H9 (cell line): ENCODE data around the gene PNMA8A. TPM values are rescaled to one million over a fixed set of nuclear protein-coding genes. Genes with fewer than 3 reads are reported as not detected.
A peak's percentile ranks its signal among the peaks of the same experiment; 100 is the strongest.

Source experiments
- DNase-seq: peaks from one replicate; pipeline ENCODE4 v3.0.0-alpha.2; 2017
- H2AFZ ChIP-seq: one replicate; pipeline ENCODE4 v1.6.1; 2013; ENCODE audit warnings: mild to moderate bottlenecking, low read length, control low read depth, moderate library complexity
- H2AK5ac ChIP-seq: 2 replicates; pipeline ENCODE4 v1.6.1; 2013; ENCODE audit warnings: low read length, control low read depth, mixed read lengths; ENCODE audit not compliant: insufficient read length
- H2BK120ac ChIP-seq: one replicate; pipeline ENCODE4 v1.6.1; 2013; ENCODE audit warnings: low read depth, mild to moderate bottlenecking, low read length, control low read depth, inconsistent platforms; ENCODE audit not compliant: poor library complexity, severe bottlenecking
- H2BK12ac ChIP-seq: 2 replicates; pipeline ENCODE4 v1.6.1; 2013; ENCODE audit warnings: low read length, control low read depth, mixed read lengths, low read depth; ENCODE audit not compliant: insufficient read length
- H2BK15ac ChIP-seq: 2 replicates; pipeline ENCODE4 v1.6.1; 2013; ENCODE audit warnings: low read depth, low read length, control low read depth
- H2BK20ac ChIP-seq: one replicate; pipeline ENCODE4 v1.6.1; 2013; ENCODE audit warnings: low read depth, mild to moderate bottlenecking, low read length, control low read depth, inconsistent platforms; ENCODE audit not compliant: poor library complexity, severe bottlenecking
- H2BK5ac ChIP-seq: 2 replicates; pipeline ENCODE4 v1.6.1; 2013; ENCODE audit warnings: low read length, control low read depth, mixed read lengths; ENCODE audit not compliant: insufficient read length
- H3K14ac ChIP-seq: 2 replicates; pipeline ENCODE4 v1.6.1; 2013; ENCODE audit warnings: low read length, control low read depth; ENCODE audit not compliant: insufficient read depth
- H3K18ac ChIP-seq: 2 replicates; pipeline ENCODE4 v1.6.1; 2013; ENCODE audit warnings: low read depth, mild to moderate bottlenecking, mixed read lengths, low read length, control low read depth; ENCODE audit not compliant: insufficient read length
- H3K23ac ChIP-seq: 2 replicates; pipeline ENCODE4 v1.6.1; 2013; ENCODE audit warnings: low read length, control low read depth, mixed read lengths, low read depth; ENCODE audit not compliant: insufficient read length
- H3K23me2 ChIP-seq: 2 replicates; pipeline ENCODE4 v1.6.1; 2013; ENCODE audit warnings: low read depth, mild to moderate bottlenecking, mixed read lengths, low read length, control low read depth; ENCODE audit not compliant: insufficient read length, poor library complexity, severe bottlenecking
- H3K27ac ChIP-seq: 2 replicates; pipeline ENCODE4 v1.5.1; 2013; ENCODE audit warnings: low read length, control low read depth, mixed read lengths, low read depth; ENCODE audit not compliant: insufficient read length
- H3K27me3 ChIP-seq: 2 replicates; pipeline ENCODE4 v1.6.1; 2013; ENCODE audit warnings: low read length, control low read depth, inconsistent platforms; ENCODE audit not compliant: insufficient read depth
- H3K4ac ChIP-seq: 2 replicates; pipeline ENCODE4 v1.6.1; 2013; ENCODE audit warnings: low read depth, mild to moderate bottlenecking, control low read depth, inconsistent platforms, low read length, moderate library complexity
- H3K4me1 ChIP-seq: 2 replicates; pipeline ENCODE4 v1.6.1; 2013; ENCODE audit warnings: low read length, control low read depth, inconsistent platforms; ENCODE audit not compliant: insufficient read depth
- H3K4me2 ChIP-seq: 2 replicates; pipeline ENCODE4 v1.6.1; 2013; ENCODE audit warnings: low read length, control low read depth, mixed read lengths; ENCODE audit not compliant: insufficient read length, insufficient read depth
- H3K56ac ChIP-seq: 2 replicates; pipeline ENCODE4 v1.6.1; 2013; ENCODE audit warnings: low read depth, mild to moderate bottlenecking, mixed read lengths, low read length, control low read depth; ENCODE audit not compliant: insufficient read length
- H3K79me1 ChIP-seq: 2 replicates; pipeline ENCODE4 v1.6.1; 2013; ENCODE audit warnings: low read depth, mild to moderate bottlenecking, moderate library complexity, low read length, control low read depth, inconsistent platforms; ENCODE audit not compliant: insufficient read depth, poor library complexity, severe bottlenecking
- H3K79me2 ChIP-seq: 2 replicates; pipeline ENCODE4 v1.6.1; 2013; ENCODE audit warnings: low read length, control low read depth, inconsistent platforms; ENCODE audit not compliant: insufficient read depth
- H3K9ac ChIP-seq: 2 replicates; pipeline ENCODE4 v1.6.1; 2013; ENCODE audit warnings: low read length, control low read depth, mixed read lengths; ENCODE audit not compliant: insufficient read length; ENCODE audit errors: extremely low read depth
- H3K9me3 ChIP-seq: one replicate; pipeline ENCODE4 v1.6.1; 2013; ENCODE audit warnings: low read depth, low read length, inconsistent platforms; ENCODE audit not compliant: control insufficient read depth
- H3T11ph ChIP-seq: one replicate; pipeline ENCODE4 v1.6.1; 2013; ENCODE audit warnings: mild to moderate bottlenecking, low read length, control low read depth, inconsistent platforms
- H4K20me1 ChIP-seq: one replicate; pipeline ENCODE4 v1.6.1; 2013; ENCODE audit not compliant: control insufficient read depth, insufficient read length, insufficient read depth
- H4K5ac ChIP-seq: 2 replicates; pipeline ENCODE4 v1.6.1; 2013; ENCODE audit warnings: low read depth, mild to moderate bottlenecking, mixed read lengths, low read length, control low read depth; ENCODE audit not compliant: insufficient read length
- H4K8ac ChIP-seq: replicated peaks from 2 replicates; pipeline ENCODE4 v1.6.1; 2013; ENCODE audit warnings: low read length, control low read depth, mixed read lengths, low read depth; ENCODE audit not compliant: insufficient read length
- H4K91ac ChIP-seq: 2 replicates; pipeline ENCODE4 v1.6.1; 2013; ENCODE audit warnings: low read depth, mild to moderate bottlenecking, moderate library complexity, mixed read lengths, low read length, control low read depth; ENCODE audit not compliant: insufficient read length
- H3K27ac Mint-ChIP-seq, 3 experiments: 2 replicates in 2 of 3; 3 replicates in 1 of 3; pipeline ENCODE4 v1.8.0; 2020 to 2021; ENCODE audit warnings: mixed read lengths in 3 of 3, mild to moderate bottlenecking in 1 of 3, moderate library complexity in 1 of 3
- H3K27me3 Mint-ChIP-seq: 2 replicates; pipeline ENCODE4 v1.8.0; 2021; ENCODE audit warnings: low read depth, mild to moderate bottlenecking, moderate library complexity, mixed read lengths
- H3K36me3 Mint-ChIP-seq, 3 experiments: 2 replicates in 2 of 3; 3 replicates in 1 of 3; pipeline ENCODE4 v1.8.0; 2020 to 2021; ENCODE audit warnings: low read depth in 3 of 3, mixed read lengths in 3 of 3; ENCODE audit not compliant: insufficient read depth in 1 of 3
- H3K4me1 Mint-ChIP-seq, 2 experiments: 2 replicates each; pipeline ENCODE4 v1.8.0; 2020; ENCODE audit warnings: mixed read lengths in 2 of 2
- H3K4me3 Mint-ChIP-seq, 2 experiments: 2 replicates in 1 of 2; 3 replicates in 1 of 2; pipeline ENCODE4 v1.8.0; 2020 to 2021; ENCODE audit warnings: mild to moderate bottlenecking in 2 of 2, mixed read lengths in 2 of 2, moderate library complexity in 1 of 2
- H3K9me3 Mint-ChIP-seq, 2 experiments: 2 replicates in 1 of 2; 3 replicates in 1 of 2; pipeline ENCODE4 v1.8.0; 2020; ENCODE audit warnings: mild to moderate bottlenecking in 2 of 2, mixed read lengths in 2 of 2, moderate library complexity in 1 of 2
- WGBS: extraction: QIAGEN DNeasy Blood & Tissue Kit; methylation state at CpG from one replicate; pipeline ENCODE4 v1.1.7; 2013; ENCODE audit warnings: missing lambda C conversion rate, low lambda C conversion rate, mixed read lengths; ENCODE audit not compliant: insufficient read length; ENCODE audit errors: extremely low coverage; 5-methylcytosine and 5-hydroxymethylcytosine counted together
- total RNA-seq: library from RNA; stranded (reverse); gene quantifications from 2 replicates; pipeline ENCODE4 v1.2.1, GENCODE V29; 2021
- TF ChIP-seq, protein P1 (sequence below): fragments of 200-600 bp; sonication (generic); conservative IDR thresholded peaks from 3 replicates; pipeline ENCODE4 v1.8.0; 2021; ENCODE audit warnings: antibody characterized with exemption, mild to moderate bottlenecking

Gene PNMA8A
- total RNA-seq, 1 experiment from 2014 or later = 22.6 TPM

DNA sequence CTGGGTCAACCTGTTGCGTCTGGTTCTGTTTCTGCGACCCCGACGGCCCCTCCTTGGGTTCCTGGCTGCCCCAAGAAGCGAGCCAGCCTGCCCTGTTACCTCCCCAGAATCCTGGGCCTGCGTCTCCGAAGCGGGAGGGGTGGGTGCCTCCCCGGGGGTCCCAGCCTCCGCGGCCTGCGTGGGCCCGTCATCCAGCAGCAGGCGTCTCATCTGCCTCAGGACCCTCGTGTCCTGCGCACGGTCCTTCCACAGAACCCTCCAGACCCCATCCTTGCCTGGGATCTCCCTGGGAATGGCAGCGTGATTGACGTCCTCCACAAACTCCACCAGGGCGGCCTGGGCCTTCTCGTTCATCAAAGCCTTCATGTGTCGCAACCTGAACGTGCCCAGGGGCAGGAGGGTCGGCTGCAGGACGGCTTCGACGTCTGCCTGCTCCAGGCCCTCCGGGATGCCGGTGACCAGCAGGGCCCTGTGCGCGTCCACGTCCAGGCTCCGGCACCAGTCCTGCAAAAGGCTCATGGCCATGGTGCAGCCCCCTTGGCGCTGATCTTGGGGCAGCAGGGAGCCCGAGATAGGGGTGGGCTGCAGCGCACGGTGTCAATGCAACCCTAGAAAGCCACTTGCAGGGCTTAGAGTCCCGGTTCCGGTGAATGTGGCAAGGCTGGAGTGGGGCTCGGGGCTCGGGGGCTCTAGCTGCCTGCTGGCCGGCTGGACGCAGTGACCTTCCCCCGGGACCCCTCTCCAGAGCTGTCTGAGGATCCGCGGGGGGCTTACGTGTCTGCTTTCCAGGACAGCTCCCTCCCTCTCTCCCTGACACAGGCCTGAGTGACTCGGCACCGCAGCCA lies 23.8 kb upstream of the PNMA8A start:
- no peak overlapping the region for H2BK120ac ChIP-seq
- no peak overlapping the region for H2BK5ac ChIP-seq
- H3T11ph ChIP-seq = no peak overlapping the region
- H3K23ac ChIP-seq = no peak overlapping the region
- DNase-seq = peak; percentile 46
- peak overlapping the region; percentile 36 for H3K4me2 ChIP-seq
- no peak overlapping the region for H2BK20ac ChIP-seq
- WGBS = no CpG with 5 or more reads among the region's 49 CpGs
- Mint-ChIP-seq H3K4me3 (peak overlapping the region; percentile 44 to 70), H3K36me3 (peaks cover 0 to 7% (median 3%) of the 10 kb centered on the region in 3 experiments; a peak in 3 of 7 replicates), H3K27me3 (peaks cover 40% of the 10 kb centered on the region), H3K4me1 (peaks cover 4 to 27% of the 10 kb centered on the region in 2 experiments; a peak in 3 of 4 replicates), H3K9me3 (peaks cover 0 to 2% of the 10 kb centered on the region in 2 experiments; a peak in 1 of 5 replicates), H3K27ac (no peak overlapping the region)
- no peak overlapping the region for H3K18ac ChIP-seq
- no peak overlapping the region for H4K8ac ChIP-seq
- H3K14ac ChIP-seq = 0 out of 2 replicates have a peak overlapping the region, but pooled peaks have one; percentile 36
- no peak overlapping the region for H3K56ac ChIP-seq
- no peak overlapping the region for H4K5ac ChIP-seq
- no peak overlapping the region for H2AK5ac ChIP-seq
- no peak overlapping the region for H2AFZ ChIP-seq
- no peak overlapping the region for H3K4ac ChIP-seq
- no peaks in the 10 kb centered on the region for H3K79me2 ChIP-seq
- no peak overlapping the region for H2BK15ac ChIP-seq
- peaks cover 11% of the 10 kb centered on the region for H3K23me2 ChIP-seq
- no peak overlapping the region for H3K9ac ChIP-seq
- H3K27ac ChIP-seq = no peak overlapping the region
- TF ChIP-seq, protein P1, sequence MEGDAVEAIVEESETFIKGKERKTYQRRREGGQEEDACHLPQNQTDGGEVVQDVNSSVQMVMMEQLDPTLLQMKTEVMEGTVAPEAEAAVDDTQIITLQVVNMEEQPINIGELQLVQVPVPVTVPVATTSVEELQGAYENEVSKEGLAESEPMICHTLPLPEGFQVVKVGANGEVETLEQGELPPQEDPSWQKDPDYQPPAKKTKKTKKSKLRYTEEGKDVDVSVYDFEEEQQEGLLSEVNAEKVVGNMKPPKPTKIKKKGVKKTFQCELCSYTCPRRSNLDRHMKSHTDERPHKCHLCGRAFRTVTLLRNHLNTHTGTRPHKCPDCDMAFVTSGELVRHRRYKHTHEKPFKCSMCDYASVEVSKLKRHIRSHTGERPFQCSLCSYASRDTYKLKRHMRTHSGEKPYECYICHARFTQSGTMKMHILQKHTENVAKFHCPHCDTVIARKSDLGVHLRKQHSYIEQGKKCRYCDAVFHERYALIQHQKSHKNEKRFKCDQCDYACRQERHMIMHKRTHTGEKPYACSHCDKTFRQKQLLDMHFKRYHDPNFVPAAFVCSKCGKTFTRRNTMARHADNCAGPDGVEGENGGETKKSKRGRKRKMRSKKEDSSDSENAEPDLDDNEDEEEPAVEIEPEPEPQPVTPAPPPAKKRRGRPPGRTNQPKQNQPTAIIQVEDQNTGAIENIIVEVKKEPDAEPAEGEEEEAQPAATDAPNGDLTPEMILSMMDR = no peak
- H2BK12ac ChIP-seq = no peak overlapping the region
- no peak overlapping the region for H4K91ac ChIP-seq
- no peaks in the 10 kb centered on the region for H3K79me1 ChIP-seq
- no peaks in the 10 kb centered on the region for H4K20me1 ChIP-seq
- H3K27me3 ChIP-seq = no peaks in the 10 kb centered on the region; the same call in 1 of the 2 replicates
- no peaks in the 10 kb centered on the region for H3K4me1 ChIP-seq
- no peaks in the 10 kb centered on the region for H3K9me3 ChIP-seq
